WI38 (cell line): Measurements from ENCODE around the gene ZNF329.

Experiments
- H3K4me3 ChIP-seq: 2 replicates; pipeline ENCODE4 v1.5.1; 2011; ENCODE audit warnings: low read depth, mild to moderate bottlenecking, control low read depth, low read length
- TF ChIP-seq, protein P1 (sequence below): IDR thresholded peaks from 2 replicates; pipeline ENCODE4 v1.5.1; 2012; ENCODE audit warnings: low read depth, mild to moderate bottlenecking, control low read depth, low read length

The ZNF329 gene

DNA sequence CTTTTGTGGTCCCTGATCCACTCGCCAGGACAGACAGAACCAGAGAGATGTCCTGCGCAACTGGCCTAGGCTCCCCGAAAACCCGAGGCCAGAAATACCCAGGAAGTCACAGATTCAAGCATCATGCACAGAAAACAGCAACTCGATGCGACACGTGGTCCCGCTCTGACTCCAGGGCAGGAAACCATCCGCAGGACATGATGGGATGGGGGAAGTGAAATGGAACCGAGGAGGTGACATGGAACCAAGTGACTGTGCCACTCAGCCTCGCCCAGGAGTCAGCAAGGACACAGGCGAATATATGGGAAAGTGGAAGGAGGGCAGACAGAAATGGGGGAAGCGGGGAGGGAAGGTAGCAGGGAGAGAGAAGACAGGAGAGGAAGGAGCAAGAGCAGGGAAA, 53.7 kb downstream of the ZNF329 start:
- TF ChIP-seq, protein P1, sequence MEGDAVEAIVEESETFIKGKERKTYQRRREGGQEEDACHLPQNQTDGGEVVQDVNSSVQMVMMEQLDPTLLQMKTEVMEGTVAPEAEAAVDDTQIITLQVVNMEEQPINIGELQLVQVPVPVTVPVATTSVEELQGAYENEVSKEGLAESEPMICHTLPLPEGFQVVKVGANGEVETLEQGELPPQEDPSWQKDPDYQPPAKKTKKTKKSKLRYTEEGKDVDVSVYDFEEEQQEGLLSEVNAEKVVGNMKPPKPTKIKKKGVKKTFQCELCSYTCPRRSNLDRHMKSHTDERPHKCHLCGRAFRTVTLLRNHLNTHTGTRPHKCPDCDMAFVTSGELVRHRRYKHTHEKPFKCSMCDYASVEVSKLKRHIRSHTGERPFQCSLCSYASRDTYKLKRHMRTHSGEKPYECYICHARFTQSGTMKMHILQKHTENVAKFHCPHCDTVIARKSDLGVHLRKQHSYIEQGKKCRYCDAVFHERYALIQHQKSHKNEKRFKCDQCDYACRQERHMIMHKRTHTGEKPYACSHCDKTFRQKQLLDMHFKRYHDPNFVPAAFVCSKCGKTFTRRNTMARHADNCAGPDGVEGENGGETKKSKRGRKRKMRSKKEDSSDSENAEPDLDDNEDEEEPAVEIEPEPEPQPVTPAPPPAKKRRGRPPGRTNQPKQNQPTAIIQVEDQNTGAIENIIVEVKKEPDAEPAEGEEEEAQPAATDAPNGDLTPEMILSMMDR, result no peak

DNA sequence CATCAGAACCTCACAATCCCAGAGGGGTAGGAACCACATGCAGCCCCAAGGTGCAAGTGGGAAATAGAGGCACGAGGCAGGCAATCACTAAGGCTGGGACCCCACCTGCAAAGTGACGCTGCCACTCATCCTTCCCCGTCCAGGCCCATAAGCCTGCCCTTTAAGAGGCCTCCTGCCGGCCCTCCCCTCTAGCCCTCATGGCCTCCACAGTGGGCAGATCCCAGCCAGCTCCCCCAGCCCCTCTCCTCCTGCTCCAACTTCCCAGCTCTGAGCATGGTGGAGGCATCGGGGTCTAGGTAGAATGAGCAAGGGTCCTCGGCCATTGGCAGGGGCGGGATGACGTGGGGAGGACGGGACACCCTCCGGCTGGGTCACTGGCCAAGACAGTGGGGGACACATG, 55.3 kb downstream of the ZNF329 start:
- TF ChIP-seq, protein P1, result no peak
- no peak overlapping the region for H3K4me3 ChIP-seq

More for the DNA sequence above, 53.7 kb downstream of the ZNF329 start:
- no peak overlapping the region for H3K4me3 ChIP-seq

DNA sequence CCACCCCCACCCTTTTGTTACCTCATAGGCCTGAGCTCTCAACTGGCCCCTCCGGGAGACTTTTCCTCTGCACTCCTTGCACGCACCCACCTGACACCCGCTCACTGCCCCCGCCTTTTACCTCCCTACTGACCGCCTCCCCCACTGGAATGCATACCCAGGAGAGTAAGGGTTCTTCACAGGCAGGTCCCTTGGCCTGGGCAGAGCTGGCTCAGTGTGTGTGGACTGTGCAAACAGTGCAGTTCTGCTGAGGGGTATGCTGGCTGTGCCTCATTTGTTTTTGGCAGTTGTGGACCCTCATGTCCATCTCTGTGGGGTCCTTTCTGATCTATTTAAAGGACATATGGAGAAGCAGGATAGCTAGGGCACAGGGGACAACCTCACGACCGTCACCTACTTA, 57.5 kb downstream of the ZNF329 start:
- TF ChIP-seq, protein P1, result no peak
- no peak overlapping the region for H3K4me3 ChIP-seq

DNA sequence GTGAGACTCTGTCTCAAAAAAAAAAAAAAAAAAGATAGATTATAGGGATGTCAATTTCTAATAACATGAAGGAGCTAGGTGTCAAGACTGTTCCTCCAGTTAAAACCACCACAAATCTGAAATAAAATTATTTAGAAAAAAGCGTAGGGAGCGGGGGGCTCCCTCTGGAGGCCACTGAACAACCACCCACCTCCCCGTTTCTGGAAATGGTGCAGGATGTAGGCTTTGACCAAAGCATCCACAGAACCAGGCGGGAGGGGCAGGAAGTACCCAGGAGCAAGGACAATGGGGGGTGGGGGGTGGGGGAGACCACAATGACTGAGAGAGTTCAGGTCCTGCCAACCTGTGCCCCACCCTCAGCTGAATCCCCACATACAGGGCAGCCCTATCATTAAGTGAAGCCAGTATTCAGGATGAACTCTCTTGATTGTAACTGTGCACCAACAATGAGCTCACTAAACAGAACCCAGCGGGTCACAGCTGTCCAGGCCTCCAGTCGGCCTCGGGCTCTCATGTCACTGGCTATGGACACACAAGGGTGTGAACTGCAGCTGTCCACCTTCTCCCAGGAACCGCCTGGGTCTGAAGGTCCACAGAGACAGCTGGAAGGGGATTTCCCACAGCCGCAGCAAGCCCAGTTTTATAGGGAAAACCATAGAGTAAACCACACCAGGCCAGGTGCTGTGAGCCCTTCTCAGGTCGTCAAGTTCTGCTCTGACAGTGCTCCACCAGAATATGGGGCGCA, 59.2 kb downstream of the ZNF329 start:
- H3K4me3 ChIP-seq, result no peak overlapping the region
- TF ChIP-seq, protein P1, result no peak

DNA sequence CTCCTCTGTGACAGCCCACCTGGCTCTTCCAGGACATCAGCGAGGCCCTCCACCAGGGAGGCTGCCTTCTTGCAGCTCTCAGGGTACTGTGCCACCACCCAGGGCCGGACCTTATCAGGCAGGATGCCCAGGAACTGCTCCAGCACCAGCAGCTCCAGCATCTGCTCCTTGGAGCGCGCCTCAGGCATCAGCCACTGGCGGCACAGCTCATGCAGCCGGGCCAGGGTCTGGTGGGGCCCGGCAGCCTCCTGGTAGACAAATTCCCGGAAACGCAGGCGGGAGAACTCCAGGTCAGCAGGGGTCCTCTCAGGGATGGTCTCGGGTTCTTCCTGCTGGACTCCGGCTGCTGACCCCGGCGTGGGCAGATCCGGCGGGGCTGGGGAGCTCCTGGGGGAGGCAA, 60.7 kb downstream of the ZNF329 start:
- TF ChIP-seq, protein P1, result no peak
- H3K4me3 ChIP-seq, result no peak overlapping the region

DNA sequence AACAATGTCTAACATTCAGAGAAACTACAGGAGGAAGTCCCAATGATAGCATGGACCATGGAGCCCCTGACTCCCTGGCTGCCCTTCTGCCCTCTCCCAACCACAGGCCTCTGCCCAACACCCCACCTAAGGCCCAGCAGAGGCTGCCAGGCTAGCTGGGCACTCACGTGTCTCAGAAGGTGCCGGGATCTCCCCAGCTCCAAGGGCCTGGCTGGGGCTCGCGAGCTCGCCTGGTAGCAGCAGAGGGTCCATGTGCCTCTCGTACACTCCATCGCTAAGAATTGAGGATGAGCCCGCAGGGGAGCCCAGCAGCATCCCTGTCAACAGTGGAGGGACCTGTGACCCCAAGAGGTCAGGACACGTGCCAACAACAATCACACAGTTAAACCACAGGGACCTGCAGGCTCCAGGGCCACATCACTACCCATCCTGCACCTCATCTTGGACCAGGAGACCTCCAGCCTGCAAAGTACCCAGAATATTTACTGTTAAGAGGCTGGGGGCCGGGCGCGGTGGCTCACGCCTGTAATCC, 62.0 kb downstream of the ZNF329 start:
- TF ChIP-seq, protein P1, result no peak
- H3K4me3 ChIP-seq, result no peak overlapping the region
